H1 (cell line): ENCODE results near the gene TBC1D24. TPM values are rescaled to one million over a fixed set of nuclear protein-coding genes. Genes with fewer than 3 reads are reported as not detected.

Source experiments
- CTCF ChIA-PET: fragments of 300-600 bp; sonication (Branson Sonifier 250); formaldehyde crosslinking; loops from one replicate; lab custom pipeline; 2021; ENCODE audit not compliant: partially characterized antibody; lab: Charles Lee
- POLR2A ChIA-PET: fragments of 300-600 bp; sonication (Branson Sonifier 250); formaldehyde crosslinking; loops from one replicate; lab custom pipeline; 2021; ENCODE audit warnings: inconsistent platforms; ENCODE audit not compliant: partially characterized antibody; lab: Charles Lee
- DNase-seq, 2 experiments: peaks; one replicate each; pipeline versions ENCODE4 v3.0.0 to v3.0.0-alpha.2; 2010 to 2022; ENCODE audit warnings: low spot score in 2 of 2, low read depth in 1 of 2, mixed read lengths in 1 of 2
- FAIRE-seq: peaks from 2 replicates; lab custom pipeline; 2011; peaks lifted over from hg19 to GRCh38; lab: Jason Lieb, UNC
- H2AFZ ChIP-seq: 2 replicates; pipeline ENCODE4 v1.8.1; 2012; ENCODE audit warnings: low read length, inconsistent platforms
- H2AK5ac ChIP-seq: 2 replicates; pipeline ENCODE4 v1.6.1; 2013; ENCODE audit warnings: low read depth, low read length
- H2BK120ac ChIP-seq: replicated peaks from 2 replicates; pipeline ENCODE3; 2013; ENCODE audit warnings: low read depth, low read length, inconsistent platforms
- H2BK12ac ChIP-seq: 2 replicates; pipeline ENCODE4 v1.6.1; 2013; ENCODE audit warnings: low read depth, low read length
- H2BK15ac ChIP-seq: 2 replicates; pipeline ENCODE4 v1.6.1; 2013; ENCODE audit warnings: low read length
- H2BK20ac ChIP-seq: 2 replicates; pipeline ENCODE4 v1.6.1; 2013; ENCODE audit warnings: low read length
- H2BK5ac ChIP-seq: 2 replicates; pipeline ENCODE4 v1.6.1; 2013; ENCODE audit warnings: low read depth, low read length
- H3K14ac ChIP-seq: 2 replicates; pipeline ENCODE4 v1.6.1; 2013; ENCODE audit warnings: inconsistent platforms; ENCODE audit not compliant: insufficient read length
- H3K18ac ChIP-seq: 2 replicates; pipeline ENCODE4 v1.6.1; 2013; ENCODE audit warnings: low read length; ENCODE audit errors: extremely low read depth
- H3K23ac ChIP-seq: 2 replicates; pipeline ENCODE4 v1.6.1; 2013; ENCODE audit warnings: inconsistent platforms; ENCODE audit not compliant: insufficient read length
- H3K23me2 ChIP-seq: 2 replicates; pipeline ENCODE4 v1.6.1; 2013; ENCODE audit warnings: low read depth, low read length
- H3K27ac ChIP-seq: 2 replicates; pipeline ENCODE4 v1.6.1; 2011; ENCODE audit warnings: low read depth, low read length, inconsistent platforms
- H3K27me3 ChIP-seq, 4 experiments: replicated peaks in 1 of 4; 1 replicate in 1 of 4; 2 replicates in 3 of 4; pipeline versions ENCODE4 v1.6.1 to v1.8.1; 2011 to 2013; ENCODE audit warnings: low read length in 3 of 4, mild to moderate bottlenecking in 3 of 4, inconsistent platforms in 2 of 4, mixed read lengths in 2 of 4, moderate library complexity in 1 of 4; ENCODE audit not compliant: control insufficient read depth in 3 of 4, insufficient read depth in 3 of 4; ENCODE audit errors: extremely low read depth in 1 of 4
- H3K36me3 ChIP-seq, 4 experiments: 2 replicates each; pipeline versions ENCODE4 v1.6.1 to v1.8.1; 2011 to 2013; ENCODE audit warnings: mild to moderate bottlenecking in 4 of 4, low read length in 3 of 4, moderate library complexity in 2 of 4, control low read depth in 1 of 4, inconsistent platforms in 1 of 4; ENCODE audit not compliant: insufficient read depth in 4 of 4, control insufficient read depth in 2 of 4
- H3K4ac ChIP-seq: replicated peaks from 2 replicates; pipeline ENCODE3; 2013; ENCODE audit warnings: low read length, low read depth, mixed read lengths, inconsistent platforms; ENCODE audit not compliant: insufficient read length
- H3K4me1 ChIP-seq, 4 experiments: replicated peaks in 1 of 4; 1 replicate in 1 of 4; 2 replicates in 3 of 4; pipeline versions ENCODE4 v1.6.1 to v1.8.1; 2011 to 2013; ENCODE audit warnings: low read length in 3 of 4, inconsistent platforms in 2 of 4, mixed read lengths in 1 of 4; ENCODE audit not compliant: insufficient read depth in 4 of 4, control insufficient read depth in 3 of 4
- H3K4me2 ChIP-seq, 2 experiments: 2 replicates each; pipeline versions ENCODE4 v1.6.1 to v1.8.1; 2011 to 2013; ENCODE audit warnings: low read depth in 2 of 2, low read length in 2 of 2, control low read depth in 1 of 2, inconsistent platforms in 1 of 2, mild to moderate bottlenecking in 1 of 2; ENCODE audit not compliant: insufficient read depth in 1 of 2
- H3K4me3 ChIP-seq, 4 experiments: fragments of 200-600, 300-600 bp in 1 of 4; sonication (generic), shearing (Covaris generic), sonication (Bioruptor Twin) in 1 of 4; 2 replicates each; pipeline versions ENCODE4 v1.5.1 to v1.8.1; 2011 to 2016; ENCODE audit warnings: low read length in 4 of 4, low read depth in 3 of 4, control low read depth in 2 of 4, inconsistent platforms in 2 of 4, mild to moderate bottlenecking in 2 of 4, mixed read lengths in 1 of 4, moderate library complexity in 1 of 4; ENCODE audit not compliant: insufficient read depth in 2 of 4; ENCODE audit errors: extremely low read depth in 1 of 4
- H3K56ac ChIP-seq: replicated peaks from 2 replicates; pipeline ENCODE3; 2013; ENCODE audit warnings: low read depth, mild to moderate bottlenecking, mixed read lengths, low read length, inconsistent platforms; ENCODE audit not compliant: insufficient read length
- H3K79me1 ChIP-seq: 2 replicates; pipeline ENCODE4 v1.6.1; 2013; ENCODE audit warnings: low read depth, low read length, control low read depth
- H3K79me2 ChIP-seq, 2 experiments: 2 replicates each; pipeline versions ENCODE4 v1.6.1 to v1.8.1; 2012 to 2013; ENCODE audit warnings: low read length in 2 of 2, mild to moderate bottlenecking in 2 of 2, inconsistent platforms in 1 of 2; ENCODE audit not compliant: insufficient read depth in 2 of 2, control insufficient read depth in 1 of 2
- H3K9ac ChIP-seq, 4 experiments: replicated peaks in 1 of 4; 1 replicate in 1 of 4; 2 replicates in 3 of 4; pipeline versions ENCODE4 v1.6.1 to v1.8.1; 2011 to 2013; ENCODE audit warnings: low read depth in 3 of 4, low read length in 3 of 4, control low read depth in 2 of 4, mild to moderate bottlenecking in 2 of 4, moderate library complexity in 2 of 4, inconsistent platforms in 1 of 4; ENCODE audit errors: extremely low read depth in 1 of 4
- H3K9me3 ChIP-seq, 2 experiments: 2 replicates each; pipeline versions ENCODE4 v1.6.1 to v1.8.1; 2012 to 2013; ENCODE audit warnings: mild to moderate bottlenecking in 2 of 2, moderate library complexity in 2 of 2, control low read depth in 1 of 2, inconsistent platforms in 1 of 2, low read depth in 1 of 2, low read length in 1 of 2, mixed read lengths in 1 of 2; ENCODE audit not compliant: insufficient read depth in 2 of 2
- H4K20me1 ChIP-seq, 2 experiments: replicated peaks in 1 of 2; 2 replicates each; pipeline versions ENCODE3 to v1.8.1; 2011 to 2013; ENCODE audit warnings: inconsistent platforms in 2 of 2, low read length in 2 of 2, mild to moderate bottlenecking in 1 of 2; ENCODE audit not compliant: insufficient read depth in 2 of 2, control insufficient read depth in 1 of 2
- H4K5ac ChIP-seq: 2 replicates; pipeline ENCODE4 v1.6.1; 2013; ENCODE audit warnings: low read length, low read depth, mixed read lengths, inconsistent platforms; ENCODE audit not compliant: insufficient read length
- H4K8ac ChIP-seq: 2 replicates; pipeline ENCODE4 v1.8.0; 2013; ENCODE audit warnings: mild to moderate bottlenecking, moderate library complexity, low read length, inconsistent platforms; ENCODE audit not compliant: insufficient read depth; ENCODE audit errors: extremely low read depth
- H4K91ac ChIP-seq: replicated peaks from 2 replicates; pipeline ENCODE3; 2013; ENCODE audit warnings: low read length, mixed read lengths, inconsistent platforms; ENCODE audit not compliant: insufficient read length
- POLR2AphosphoS5 ChIP-seq: IDR thresholded peaks from 2 replicates; pipeline ENCODE4 v1.6.1; 2011; ENCODE audit warnings: low read depth, low read length
- WGBS, 2 experiments: shearing (Covaris generic) in 1 of 2; methylation state at CpG; one replicate each; pipeline versions ENCODE4 v1.1.6 to v1.1.7; 2013 to 2015; ENCODE audit warnings: low lambda C conversion rate in 2 of 2, mixed read lengths in 2 of 2, inconsistent platforms in 1 of 2, low coverage in 1 of 2, missing lambda C conversion rate in 1 of 2; ENCODE audit not compliant: insufficient replicate concordance in 2 of 2, insufficient coverage in 1 of 2, insufficient read length in 1 of 2; ENCODE audit errors: extremely low coverage in 1 of 2, missing lambda C conversion rate in 1 of 2; 5-methylcytosine and 5-hydroxymethylcytosine counted together
- polyA plus RNA-seq, 7 experiments: library from polyadenylated mRNA; depleted of rRNA in 3 of 7; stranded (reverse) in 5 of 7; unstranded in 2 of 7; fragments of >200 nt in 5 of 7; fragments of 200-250 nt in 2 of 7; gene quantifications; 1 replicate in 5 of 7; 2 replicates in 1 of 7; 4 replicates in 1 of 7; pipeline versions ENCODE4 v1.2.1 to v1.2.3, GENCODE V29; 2011 to 2013; ENCODE audit warnings: missing spikeins in 2 of 7, mixed read lengths in 2 of 7
- total RNA-seq: library from RNA; stranded (reverse); fragmentation: NEBNext Ultra II Directional; extraction: Animal tissue kit (Norgen Biotek cat#: 25700); gene quantifications from 2 replicates; pipeline ENCODE4 v1.2.1, GENCODE V29; 2021
- TF ChIP-seq, protein P1 (sequence below), 3 experiments: IDR thresholded peaks; 1 replicate in 2 of 3; 2 replicates in 1 of 3; pipeline versions ENCODE4 v1.5.1 to v1.6.1; 2011; ENCODE audit warnings: low read length in 3 of 3, mild to moderate bottlenecking in 3 of 3, inconsistent platforms in 2 of 3, low read depth in 1 of 3, moderate library complexity in 1 of 3; ENCODE audit not compliant: insufficient read depth in 1 of 3; ENCODE audit errors: control extremely low read depth in 1 of 3

Gene TBC1D24
- total and polyA plus RNA-seq, 2 of the 8 experiments (the other 6 are each of a cell fraction or from before 2014, with no cell fraction given): 8.7 to 21.5 TPM

DNA sequence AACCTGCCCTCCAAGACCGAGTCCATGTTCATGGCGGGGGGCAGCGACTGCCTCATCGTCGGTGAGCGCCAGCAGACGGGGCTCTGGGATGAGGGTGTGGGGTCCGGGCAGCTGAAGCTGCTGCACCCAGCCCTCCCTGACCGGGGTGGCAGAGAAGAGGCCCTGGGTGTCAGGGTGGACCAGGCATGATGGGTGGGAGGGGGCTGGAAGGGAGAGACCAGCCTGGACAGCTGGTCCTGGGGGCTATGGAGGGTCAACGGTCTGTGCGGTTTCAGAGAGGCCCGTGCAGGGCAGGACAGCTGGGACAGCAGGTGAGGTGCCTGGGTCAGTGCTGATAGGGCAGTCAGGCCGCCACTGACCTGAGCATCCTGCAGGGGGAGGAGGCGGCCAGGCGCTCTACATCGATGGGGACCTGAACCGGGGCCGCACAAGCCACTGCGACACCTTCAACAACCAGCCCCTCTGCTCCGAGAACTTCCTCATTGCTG is 25.5 kb downstream of the TBC1D24 start:
- peak in 1 of 2 experiments; percentile 60 for DNase-seq
- no peak overlapping the region for H3K4ac ChIP-seq

More for the DNA sequence above, 25.5 kb downstream of the TBC1D24 start:
- H3K27me3 ChIP-seq: no peaks in the 10 kb centered on the region; a peak in 1 of 7 replicates
- ChIA-PET POLR2A (interaction anchor here (0.9 to 2.0 kb wide), 14 partner anchors 10 to 346 kb away, joined by 3 to 10 read pairs (median 4); partner anchors contain the start of genes ATP6V0C, CEMP1 and NTN3), CTCF (interaction anchor here (0.6 to 3.3 kb wide), 30 partner anchors 9 to 459 kb away, joined by 3 to 32 read pairs (median 5); partner anchors contain the start of gene TEDC2)
- peaks cover 0 to 16% (median 9%) of the 10 kb centered on the region in 4 experiments; a peak in 6 of 7 replicates for H3K4me1 ChIP-seq
- no peak overlapping the region for H2BK120ac ChIP-seq
- H4K8ac ChIP-seq: peak overlapping the region; percentile 46; the same call in 1 of the 2 replicates
- no peaks in the 10 kb centered on the region for H3K23me2 ChIP-seq
- H3K27ac ChIP-seq: no peak overlapping the region
- peaks cover 0 to 15% (median 4%) of the 10 kb centered on the region in 4 experiments; a peak in 4 of 8 replicates for H3K36me3 ChIP-seq
- no peak overlapping the region for H3K4me3 ChIP-seq
- no peak overlapping the region for H3K4me2 ChIP-seq
- H2AFZ ChIP-seq: no peak overlapping the region
- no peak overlapping the region for H2BK15ac ChIP-seq
- no peaks in the 10 kb centered on the region for H3K9me3 ChIP-seq
- H4K5ac ChIP-seq: no peak overlapping the region
- no peaks in the 10 kb centered on the region for H3K79me2 ChIP-seq
- H3K18ac ChIP-seq: no peak overlapping the region; the same call in 1 of the 2 replicates
- H2BK20ac ChIP-seq: no peak overlapping the region
- H2BK12ac ChIP-seq: no peak overlapping the region
- whole genome bisulfite sequencing, 2 experiments: 88% methylated on average over 20 of the region's 20 CpGs; no CpG with 5 or more reads in 1 of the 2 experiments
- H3K23ac ChIP-seq: no peak overlapping the region
- no peak for FAIRE-seq
- no peaks in the 10 kb centered on the region; the same call in 1 of the 2 replicates for H3K79me1 ChIP-seq
- peaks cover 2 to 4% of the 10 kb centered on the region in 2 experiments for H4K20me1 ChIP-seq
- no peak overlapping the region for H2AK5ac ChIP-seq
- TF ChIP-seq, protein P1, sequence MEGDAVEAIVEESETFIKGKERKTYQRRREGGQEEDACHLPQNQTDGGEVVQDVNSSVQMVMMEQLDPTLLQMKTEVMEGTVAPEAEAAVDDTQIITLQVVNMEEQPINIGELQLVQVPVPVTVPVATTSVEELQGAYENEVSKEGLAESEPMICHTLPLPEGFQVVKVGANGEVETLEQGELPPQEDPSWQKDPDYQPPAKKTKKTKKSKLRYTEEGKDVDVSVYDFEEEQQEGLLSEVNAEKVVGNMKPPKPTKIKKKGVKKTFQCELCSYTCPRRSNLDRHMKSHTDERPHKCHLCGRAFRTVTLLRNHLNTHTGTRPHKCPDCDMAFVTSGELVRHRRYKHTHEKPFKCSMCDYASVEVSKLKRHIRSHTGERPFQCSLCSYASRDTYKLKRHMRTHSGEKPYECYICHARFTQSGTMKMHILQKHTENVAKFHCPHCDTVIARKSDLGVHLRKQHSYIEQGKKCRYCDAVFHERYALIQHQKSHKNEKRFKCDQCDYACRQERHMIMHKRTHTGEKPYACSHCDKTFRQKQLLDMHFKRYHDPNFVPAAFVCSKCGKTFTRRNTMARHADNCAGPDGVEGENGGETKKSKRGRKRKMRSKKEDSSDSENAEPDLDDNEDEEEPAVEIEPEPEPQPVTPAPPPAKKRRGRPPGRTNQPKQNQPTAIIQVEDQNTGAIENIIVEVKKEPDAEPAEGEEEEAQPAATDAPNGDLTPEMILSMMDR (IDR thresholded peaks at IDR 0.05; ENCODE audit: control extremely low read depth in 1 of 3, insufficient read depth in 1 of 3, low read depth in 1 of 3, low read length in 3 of 3): peak in 2 of 3 experiments; percentile 30 to 40; a peak in 2 of 4 replicates
- no peak for TF ChIP-seq POLR2AphosphoS5
- H3K9ac ChIP-seq: no peak overlapping the region
- H4K91ac ChIP-seq: peak overlapping the region; percentile 73
- H2BK5ac ChIP-seq: no peak overlapping the region
- no peak overlapping the region for H3K14ac ChIP-seq
- no peak overlapping the region for H3K56ac ChIP-seq
